ENCODE results near the gene ZC2HC1B. TPM values are rescaled to one million over a fixed set of nuclear protein-coding genes. Genes with fewer than 3 reads are reported as not detected.

ZC2HC1B gene
- total and polyA plus RNA-seq, 2 of the 8 experiments (the other 6 are each of a cell fraction or from before 2014, with no cell fraction given) = not detected

GRCh38 chr6:143982968-143983367 is 118.7 kb downstream of the ZC2HC1B start (continued):
- TF ChIP-seq USF2 (IDR thresholded peaks at IDR 0.05; ENCODE audit: low read length) (no peak), NRF1 (IDR thresholded peaks at IDR 0.05; ENCODE audit: low read depth, low read length) (no peak), SIX5 (IDR thresholded peaks at IDR 0.05; ENCODE audit: low read depth, low read length) (no peak), E2F6 (IDR thresholded peaks at IDR 0.05) (no peak), SP2 (IDR thresholded peaks at IDR 0.05; ENCODE audit: low read length) (no peak)
